ENCODE results near the gene MESD. TPM values are rescaled to one million over a fixed set of nuclear protein-coding genes. Genes with fewer than 3 reads are reported as not detected.

The MESD gene
- total RNA-seq, 1 experiment from 2014 or later = 33.0 TPM

- peak; percentile 27 for DNase-seq (ENCODE audit: low read depth)
Measured at GRCh38 chr15:81015621-81016488, 26.2 kb upstream of the MESD start.

- DNase-seq (ENCODE audit: low read depth) = no peak
Measured at GRCh38 chr15:81014446-81015093, 25.0 kb upstream of the MESD start.

- no peak for DNase-seq (ENCODE audit: low read depth)
Measured at GRCh38 chr15:81013396-81013929, 23.8 kb upstream of the MESD start.

- no peak for DNase-seq (ENCODE audit: low read depth)
Measured at GRCh38 chr15:81012588-81012987, 23.0 kb upstream of the MESD start.

GRCh38 chr15:81011593-81011992 lies 22.0 kb upstream of the MESD start:
- no peak for DNase-seq (ENCODE audit: low read depth)

GRCh38 chr15:81010086-81010485 lies 20.5 kb upstream of the MESD start:
- DNase-seq (ENCODE audit: low read depth) = no peak

DNA sequence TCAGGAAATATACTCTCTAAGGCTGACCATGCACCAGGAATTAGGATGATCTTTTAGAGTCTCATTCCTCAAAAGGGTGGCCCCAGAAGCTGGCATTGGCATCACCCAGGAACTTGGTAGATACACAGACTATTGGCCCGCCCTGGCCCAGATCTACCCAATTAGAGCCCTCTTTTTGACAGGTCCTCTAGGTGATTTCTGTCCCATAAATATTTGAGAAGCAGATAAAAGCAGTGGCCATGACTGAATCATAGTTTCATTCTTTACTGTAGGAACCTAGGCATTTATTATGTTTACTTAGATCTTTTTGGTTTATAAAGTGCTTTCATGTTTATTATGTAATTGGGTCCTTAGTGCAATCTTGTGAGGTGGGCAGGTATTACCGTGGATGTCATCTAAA lies 18.7 kb upstream of the MESD start:
- no peak for DNase-seq (ENCODE audit: low read depth)

- DNase-seq (ENCODE audit: low read depth) = no peak
Measured at GRCh38 chr15:81007428-81008064, 17.9 kb upstream of the MESD start.

- DNase-seq (ENCODE audit: low read depth) = no peak
Measured at GRCh38 chr15:81006124-81006523, 16.5 kb upstream of the MESD start.

DNA sequence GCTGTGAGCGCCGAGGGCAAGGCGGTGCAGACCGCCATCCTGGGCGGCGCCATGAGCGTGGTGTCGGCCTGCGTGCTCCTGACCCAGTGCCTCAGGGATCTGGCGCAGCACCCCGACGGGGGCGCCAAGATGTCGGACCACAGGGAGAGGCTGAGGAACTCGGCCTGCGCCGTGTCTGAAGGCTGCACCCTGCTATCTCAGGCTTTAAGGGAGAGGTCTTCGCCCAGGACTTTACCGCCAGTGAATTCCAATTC lies 13.4 kb upstream of the MESD start:
- no peak for DNase-seq (ENCODE audit: low read depth)

DNA sequence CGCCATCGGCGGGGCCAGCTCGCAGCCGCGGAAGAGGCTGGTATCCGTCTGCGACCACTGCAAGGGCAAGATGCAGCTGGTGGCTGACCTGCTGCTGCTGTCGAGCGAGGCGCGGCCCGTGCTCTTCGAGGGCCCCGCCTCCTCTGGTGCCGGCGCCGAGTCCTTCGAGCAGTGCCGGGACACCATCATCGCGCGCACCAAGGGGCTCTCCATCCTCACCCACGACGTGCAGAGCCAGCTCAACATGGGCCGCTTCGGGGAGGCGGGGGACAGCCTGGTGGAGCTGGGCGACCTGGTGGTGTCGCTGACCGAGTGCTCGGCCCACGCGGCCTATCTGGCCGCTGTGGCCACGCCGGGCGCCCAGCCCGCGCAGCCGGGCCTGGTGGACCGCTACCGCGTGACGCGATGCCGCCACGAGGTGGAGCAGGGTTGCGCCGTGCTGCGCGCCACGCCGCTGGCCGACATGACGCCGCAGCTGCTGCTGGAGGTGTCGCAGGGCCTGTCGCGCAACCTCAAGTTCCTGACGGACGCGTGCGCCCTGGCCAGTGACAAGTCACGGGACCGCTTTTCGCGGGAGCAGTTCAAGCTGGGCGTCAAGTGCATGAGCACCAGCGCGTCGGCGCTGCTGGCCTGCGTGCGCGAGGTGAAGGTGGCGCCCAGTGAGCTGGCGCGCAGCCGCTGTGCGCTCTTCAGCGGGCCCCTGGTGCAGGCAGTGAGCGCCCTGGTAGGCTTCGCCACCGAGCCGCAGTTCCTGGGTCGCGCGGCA lies 12.9 kb upstream of the MESD start:
- DNase-seq (ENCODE audit: low read depth) = peak; percentile 39

GRCh38 chr15:81002009-81002330 lies 12.4 kb upstream of the MESD start:
- DNase-seq (ENCODE audit: low read depth) = no peak

DNA sequence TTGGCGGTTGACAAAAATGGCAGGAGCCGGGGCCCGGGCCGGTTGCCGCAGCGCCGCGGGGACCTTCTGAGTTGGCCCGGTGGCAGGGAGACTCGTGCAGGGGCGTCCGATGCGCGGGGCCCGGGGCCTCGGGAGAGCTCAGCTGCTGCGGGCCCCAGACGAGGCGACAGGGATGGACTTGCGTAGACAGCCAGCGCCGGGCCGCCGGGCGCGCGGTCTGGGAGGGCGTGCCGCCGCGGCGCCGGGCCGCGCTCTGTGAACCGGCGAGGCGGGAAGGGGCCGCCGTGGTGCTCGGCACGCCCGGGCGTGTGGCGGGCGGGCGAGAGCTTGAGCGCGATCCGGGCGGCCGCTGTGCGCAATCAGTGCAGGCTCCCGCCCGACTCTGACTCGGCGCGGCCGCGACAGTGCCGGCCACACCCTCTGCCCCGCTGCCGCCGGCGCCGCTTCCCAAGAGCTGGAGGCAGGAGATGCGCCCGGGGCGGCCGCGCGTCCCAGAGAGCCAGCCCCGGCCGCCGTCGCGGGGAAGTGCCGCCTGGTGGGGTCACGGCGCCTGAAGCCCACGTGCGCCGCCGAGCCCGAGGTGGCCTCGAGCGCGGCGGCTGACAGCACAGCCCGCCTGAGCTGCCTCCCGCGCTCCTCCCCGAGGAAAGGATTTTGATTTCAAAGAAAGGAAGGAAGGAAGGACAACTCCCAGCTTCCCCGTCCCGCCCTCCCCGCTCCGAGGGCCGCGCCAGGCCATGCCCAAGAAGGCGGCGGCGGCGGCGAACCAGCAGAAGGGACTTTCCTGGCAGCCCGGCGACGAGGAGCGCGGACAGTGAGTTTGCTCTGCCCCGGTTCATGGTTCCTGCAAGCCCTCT lies 11.8 kb upstream of the MESD start:
- DNase-seq (ENCODE audit: low read depth) = peak; percentile 74

DNA sequence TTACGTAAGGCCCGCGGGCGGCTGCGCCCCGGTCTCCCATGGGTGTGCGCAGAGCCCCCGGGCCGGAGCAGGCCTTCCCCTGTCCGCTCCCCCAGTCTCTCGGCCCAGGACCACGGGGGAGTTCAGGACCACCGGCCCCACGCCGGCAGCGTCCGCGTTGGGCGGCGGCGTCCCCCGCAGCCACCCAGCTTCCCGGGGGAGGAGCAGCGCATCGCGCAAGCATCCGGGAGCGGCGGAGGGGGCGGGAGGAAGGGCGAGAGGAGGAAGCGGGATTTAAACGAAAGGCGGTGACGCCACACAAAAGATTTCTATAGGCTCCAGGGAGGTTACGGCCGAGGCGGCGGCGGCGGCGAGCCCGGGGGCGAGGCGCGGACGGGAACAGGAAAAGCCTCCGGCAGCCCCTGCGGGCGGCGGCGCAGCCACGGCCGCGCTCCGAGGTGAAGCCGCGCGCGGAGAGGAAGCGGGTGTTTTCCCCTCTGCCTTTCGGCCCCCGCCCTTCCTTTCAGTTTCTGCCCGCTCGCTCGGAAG lies 11.1 kb upstream of the MESD start, which contains the start of gene TLNRD1:
Gene TLNRD1 (plus strand): TSS at position 300 of the 528 bp plus-strand sequence. CDS start 1,349 bp downstream, outside the sequence.
- DNase-seq (ENCODE audit: low read depth) = peak; percentile 93

DNA sequence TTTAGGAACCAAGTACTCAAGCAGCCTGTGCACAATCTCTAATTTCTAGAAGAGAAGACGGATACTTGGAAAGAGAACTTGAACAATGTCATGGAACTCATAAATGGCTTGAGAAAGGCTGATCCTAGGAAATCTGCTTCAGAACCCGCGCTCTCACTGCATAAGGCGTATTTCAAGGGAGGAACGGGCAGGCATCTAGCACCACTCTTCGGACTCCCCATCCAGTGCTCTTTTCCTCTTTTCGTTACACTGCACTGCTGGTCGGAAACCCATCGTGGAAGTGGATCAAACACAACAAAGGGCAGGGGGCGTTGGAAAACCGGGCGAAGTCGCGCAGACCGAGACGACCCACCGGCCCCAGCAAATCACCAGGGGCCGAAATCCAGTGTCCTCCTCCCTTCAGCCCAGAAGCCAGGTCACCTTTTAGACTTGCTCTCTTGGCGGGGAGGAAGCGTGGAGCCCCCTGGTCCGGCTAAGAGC lies 10.6 kb upstream of the MESD start:
- DNase-seq (ENCODE audit: low read depth) = no peak

- DNase-seq (ENCODE audit: low read depth) = no peak
Measured at GRCh38 chr15:80999623-81000036, 10.0 kb upstream of the MESD start.

- DNase-seq (ENCODE audit: low read depth) = no peak
Measured at GRCh38 chr15:80998251-80998650, 8.6 kb upstream of the MESD start.

GRCh38 chr15:80997692-80998091 lies 8.1 kb upstream of the MESD start:
- DNase-seq (ENCODE audit: low read depth) = no peak

DNA sequence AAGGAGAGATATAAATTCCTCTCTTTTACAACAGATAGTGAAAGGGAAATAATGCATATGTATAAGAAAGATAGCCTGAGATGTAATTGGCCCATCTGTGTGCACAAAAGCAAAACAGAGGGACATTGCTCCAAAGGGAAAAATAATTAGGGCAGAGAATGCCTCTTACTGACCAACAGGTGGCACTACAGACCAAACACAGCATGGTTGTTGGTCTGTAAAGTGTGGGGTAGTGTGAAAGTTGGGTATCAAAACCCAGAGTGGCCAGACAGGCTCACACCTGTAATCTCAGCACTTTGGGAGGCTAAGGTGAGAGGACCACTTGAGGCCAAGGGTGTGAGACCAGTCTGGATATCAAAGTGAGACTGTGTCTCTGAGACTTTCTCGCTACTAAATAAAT lies 6.6 kb upstream of the MESD start:
- DNase-seq (ENCODE audit: low read depth) = peak; percentile 35

DNA sequence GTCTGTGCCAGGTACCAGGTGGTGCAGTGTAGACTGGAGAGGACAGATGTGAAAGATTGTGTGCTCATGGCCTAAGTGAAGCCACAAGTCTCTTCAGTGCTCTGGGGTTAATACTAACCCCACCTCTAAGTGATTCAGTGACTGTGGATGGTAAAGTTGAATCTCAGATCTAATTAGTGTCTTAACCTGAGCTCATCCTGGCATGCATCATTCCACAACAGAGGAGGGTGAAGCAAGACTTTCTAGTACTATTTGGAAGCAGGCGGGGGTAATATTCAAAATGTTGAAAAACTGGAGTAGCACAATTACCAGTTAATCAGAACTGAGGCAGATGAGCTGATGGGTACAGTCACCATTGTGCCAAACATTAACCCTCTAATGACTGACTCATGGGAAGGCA lies 2.8 kb upstream of the MESD start:
- DNase-seq (ENCODE audit: low read depth) = no peak

DNA sequence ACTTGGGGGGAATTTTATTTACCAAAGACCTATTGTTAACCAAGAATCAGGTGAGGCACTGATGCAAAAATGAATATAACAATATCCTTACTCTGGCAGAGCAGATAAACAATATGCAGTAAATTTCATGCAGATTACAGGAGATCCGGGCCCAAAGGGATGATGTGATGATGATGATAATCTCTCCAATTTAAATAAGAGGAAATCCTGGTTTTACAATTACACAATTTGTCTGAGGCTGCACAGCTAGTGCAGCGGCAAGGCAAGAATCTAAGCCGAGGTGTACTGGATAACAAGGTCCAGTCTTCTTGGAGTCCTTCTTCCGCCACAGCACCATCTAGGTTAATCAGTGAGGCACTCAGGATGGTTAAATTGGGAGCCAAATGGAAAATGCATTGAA lies 2.4 kb upstream of the MESD start:
- no peak for DNase-seq (ENCODE audit: low read depth)
